Large intestine (tissue), 3 donors: ENCODE measurements around the gene MAP2K7. TPM values are rescaled to one million over a fixed set of nuclear protein-coding genes. Genes with fewer than 3 reads are reported as not detected.
"Not testable (repeated sequence)": the region's sequence is repeated elsewhere in the genome, so short reads cannot be mapped to it uniquely, and the experiment has no call there.

Experiments used
- DNase-seq, 2 donors: peaks; one replicate each; pipeline versions ENCODE4 v3.0.0 to v3.0.0-alpha.2; 2013
- H3K27ac ChIP-seq: one replicate; pipeline ENCODE4 v1.5.1; 2013; ENCODE audit warnings: low read length
- H3K27me3 ChIP-seq: 2 replicates; pipeline ENCODE4 v1.6.1; 2013; ENCODE audit warnings: low read length; ENCODE audit not compliant: control insufficient read depth, insufficient read depth
- H3K36me3 ChIP-seq: 2 replicates; pipeline ENCODE4 v1.6.1; 2013; ENCODE audit warnings: low read length; ENCODE audit not compliant: control insufficient read depth, insufficient read depth
- H3K4me1 ChIP-seq: one replicate; pipeline ENCODE4 v1.6.1; 2013; ENCODE audit warnings: low read length; ENCODE audit not compliant: control insufficient read depth, insufficient read depth
- H3K4me3 ChIP-seq: one replicate; pipeline ENCODE4 v1.5.1; 2013; ENCODE audit warnings: low read length
- H3K9me3 ChIP-seq: one replicate; pipeline ENCODE4 v1.6.1; 2013; ENCODE audit warnings: mild to moderate bottlenecking, low read depth, low read length, moderate library complexity; ENCODE audit not compliant: control insufficient read depth
- WGBS: methylation state at CpG from one replicate; pipeline ENCODE4 v1.1.5; 2013; ENCODE audit warnings: low lambda C conversion rate; ENCODE audit not compliant: insufficient coverage; 5-methylcytosine and 5-hydroxymethylcytosine counted together
- polyA plus RNA-seq: library from polyadenylated mRNA; unstranded; fragments of 120-200 nt; gene quantifications from one replicate; pipeline ENCODE4 v1.2.1, GENCODE V29; 2013

The MAP2K7 gene
- polyA plus RNA-seq, 1 donor, result 28.5 TPM

DNA sequence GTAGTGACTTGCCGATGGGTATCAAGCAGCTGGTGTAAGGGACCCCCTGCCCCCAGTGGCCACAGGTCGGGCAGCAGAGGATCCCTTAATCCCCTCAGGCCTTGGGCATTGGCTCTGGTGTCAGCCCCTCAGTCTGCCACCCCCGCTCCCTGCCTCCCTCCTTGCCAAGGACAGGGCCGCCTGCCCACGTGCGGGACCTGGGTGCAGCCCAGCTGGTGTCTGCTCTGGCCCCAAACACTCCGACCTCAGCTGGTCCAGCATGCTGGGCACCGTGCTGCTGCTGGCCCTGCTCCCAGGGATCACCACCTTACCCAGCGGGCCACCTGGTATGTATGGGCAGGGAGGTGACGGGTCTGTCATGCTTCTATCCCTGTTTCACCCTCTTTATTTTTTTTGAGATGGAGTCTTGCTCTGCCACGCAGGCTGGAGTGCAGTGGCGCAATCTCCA lies 10.9 kb downstream of the MAP2K7 start, which contains the start of gene TGFBR3L:
TGFBR3L (plus strand) TSS at position 233 of the 448 bp plus-strand sequence.
- Histone ChIP-seq H3K27ac (no peak within 1 kb of the TSS), H3K4me1 (peaks cover 24% of the 10 kb centered on the region), H3K36me3 (peaks cover 36% of the 10 kb centered on the region), H3K27me3 (peaks cover 51% of the 10 kb centered on the region), H3K9me3 (peaks cover 11% of the 10 kb centered on the region), H3K4me3 (no peak within 1 kb of the TSS)
- no peak for DNase-seq
- WGBS, result no CpG with 5 or more reads among the region's 12 CpGs

DNA sequence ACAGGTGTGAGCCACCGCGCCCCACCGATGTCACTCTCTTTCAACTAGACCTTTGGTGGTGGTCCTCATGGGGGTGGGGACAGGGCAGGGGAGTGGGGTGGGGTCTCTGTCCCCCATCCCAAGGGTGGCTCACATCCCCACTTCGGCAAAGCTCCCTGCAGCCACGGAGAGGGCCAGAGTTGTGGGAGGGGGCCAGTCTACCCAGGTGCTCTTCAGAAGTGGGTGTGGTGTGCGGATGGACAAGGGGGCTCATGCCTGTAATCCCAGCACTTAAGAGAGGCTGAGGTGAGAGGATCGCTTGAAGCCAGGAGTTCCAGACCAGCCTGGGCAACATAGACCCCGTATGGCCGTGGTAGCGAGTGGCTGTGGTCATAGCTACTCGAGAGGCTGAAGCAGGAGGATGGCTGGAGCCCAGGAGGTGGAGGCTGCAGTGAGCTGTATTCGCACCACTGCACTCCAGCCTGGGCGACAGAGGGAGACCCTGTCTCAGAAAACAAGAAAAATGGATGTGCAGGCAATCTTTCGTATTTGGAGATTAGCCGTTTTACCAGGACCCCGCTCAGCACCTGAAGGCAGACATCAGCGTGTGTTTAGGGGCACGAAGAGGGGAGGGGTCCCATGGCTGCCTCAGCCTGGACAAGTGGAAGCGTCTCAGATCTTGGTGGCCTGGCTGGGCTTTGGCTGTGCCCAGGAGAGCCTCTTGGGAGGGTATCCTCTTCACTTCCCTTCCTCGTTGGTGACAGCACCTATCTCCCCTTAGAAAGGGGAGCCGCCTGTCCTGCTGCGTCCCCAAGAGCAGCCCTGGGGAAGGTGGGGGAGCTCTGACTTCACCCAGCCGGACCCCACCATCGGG lies 11.8 kb downstream of the MAP2K7 start:
- peaks cover 28% of the 10 kb centered on the region for H3K4me1 ChIP-seq
- H3K9me3 ChIP-seq, result peaks cover 11% of the 10 kb centered on the region
- H3K27me3 ChIP-seq, result peaks cover 55% of the 10 kb centered on the region
- H3K4me3 ChIP-seq, result no peak overlapping the region
- H3K36me3 ChIP-seq, result peaks cover 28% of the 10 kb centered on the region
- no CpG with 5 or more reads among the region's 24 CpGs for WGBS
- no peak for DNase-seq
- no peak overlapping the region for H3K27ac ChIP-seq

DNA sequence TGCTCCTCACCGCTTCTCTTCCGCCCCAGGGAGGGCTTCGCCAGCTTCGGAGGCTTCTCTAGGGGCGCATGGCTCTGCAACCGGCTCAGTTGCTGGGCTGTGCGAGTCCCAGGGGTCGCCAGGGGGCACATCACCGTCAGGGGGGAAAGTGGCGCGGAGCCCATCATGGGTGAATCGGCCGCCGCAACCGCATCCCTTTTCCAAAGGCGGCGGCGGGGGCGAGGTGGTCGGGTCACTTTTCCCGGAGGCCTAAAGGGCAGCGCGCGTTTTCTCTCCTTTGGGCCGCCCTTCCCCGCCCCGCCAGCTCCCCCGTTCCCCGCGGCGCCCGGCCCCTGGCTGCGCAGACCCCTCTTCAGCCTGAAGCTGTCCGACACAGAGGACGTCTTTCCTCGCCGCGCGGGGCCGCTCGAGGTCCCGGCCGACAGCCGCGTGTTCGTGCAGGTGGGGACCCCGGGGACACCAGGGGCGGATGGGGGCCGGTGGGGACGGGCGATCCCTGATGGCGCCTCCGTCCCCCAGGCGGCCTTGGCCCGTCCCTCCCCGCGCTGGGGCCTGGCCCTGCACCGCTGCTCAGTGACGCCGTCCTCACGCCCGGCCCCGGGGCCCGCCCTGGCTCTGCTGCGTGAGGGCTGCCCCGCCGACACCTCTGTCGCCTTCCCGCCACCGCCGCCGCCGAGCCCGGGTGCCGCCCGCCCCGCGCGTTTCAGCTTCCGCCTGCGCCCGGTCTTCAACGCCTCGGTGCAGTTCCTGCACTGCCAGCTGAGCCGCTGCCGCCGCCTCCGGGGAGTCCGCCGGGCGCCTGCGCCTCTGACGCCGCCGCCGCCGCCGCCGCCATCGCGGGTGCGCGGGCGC lies 12.7 kb downstream of the MAP2K7 start:
- no peak overlapping the region for H3K27ac ChIP-seq
- H3K4me1 ChIP-seq, result peaks cover 33% of the 10 kb centered on the region
- WGBS, result no CpG with 5 or more reads among the region's 104 CpGs
- peak in 1 of 2 donors; percentile 48 for DNase-seq
- peaks cover 55% of the 10 kb centered on the region for H3K27me3 ChIP-seq
- peaks cover 11% of the 10 kb centered on the region for H3K9me3 ChIP-seq
- H3K36me3 ChIP-seq, result peaks cover 20% of the 10 kb centered on the region
- no peak overlapping the region for H3K4me3 ChIP-seq

GRCh38 chr19:7916955-7917266 lies 13.2 kb downstream of the MAP2K7 start:
- no CpG with 5 or more reads among the region's 12 CpGs for WGBS
- H3K27ac ChIP-seq, result no peak overlapping the region

GRCh38 chr19:7917267-7918061 lies 13.8 kb downstream of the MAP2K7 start:
- H3K36me3 ChIP-seq, result peaks cover 16% of the 10 kb centered on the region
- no CpG with 5 or more reads among the region's 71 CpGs for WGBS
- no peak overlapping the region for H3K27ac ChIP-seq
- peaks cover 55% of the 10 kb centered on the region for H3K27me3 ChIP-seq
- H3K4me3 ChIP-seq, result no peak overlapping the region
- peaks cover 11% of the 10 kb centered on the region for H3K9me3 ChIP-seq
- DNase-seq, result peak; percentile 52 to 66
- H3K4me1 ChIP-seq, result peaks cover 35% of the 10 kb centered on the region

More at GRCh38 chr19:7916955-7917266, 13.2 kb downstream of the MAP2K7 start:
- Histone ChIP-seq H3K27me3 (peaks cover 55% of the 10 kb centered on the region), H3K4me3 (no peak overlapping the region), H3K36me3 (peaks cover 15% of the 10 kb centered on the region), H3K4me1 (peaks cover 35% of the 10 kb centered on the region), H3K9me3 (peaks cover 11% of the 10 kb centered on the region)
- no peak for DNase-seq

- WGBS, result no CpG with 5 or more reads among the region's 29 CpGs
- H3K27me3 ChIP-seq, result peaks cover 55% of the 10 kb centered on the region
- DNase-seq, H3K4me3 ChIP-seq, H3K27ac ChIP-seq: not testable (repeated sequence)
- peaks cover 11% of the 10 kb centered on the region for H3K9me3 ChIP-seq
- peaks cover 35% of the 10 kb centered on the region for H3K4me1 ChIP-seq
- H3K36me3 ChIP-seq, result peaks cover 16% of the 10 kb centered on the region
Observed at GRCh38 chr19:7918062-7918614, 14.5 kb downstream of the MAP2K7 start.

GRCh38 chr19:7918615-7919421 lies 15.1 kb downstream of the MAP2K7 start:
- Histone ChIP-seq H3K27ac (peak overlapping the region; percentile 100), H3K9me3 (peaks cover 5% of the 10 kb centered on the region), H3K4me1 (peaks cover 35% of the 10 kb centered on the region), H3K27me3 (peaks cover 55% of the 10 kb centered on the region), H3K36me3 (peaks cover 16% of the 10 kb centered on the region), H3K4me3 (peak overlapping the region; percentile 77)
- no CpG with 5 or more reads among the region's 42 CpGs for WGBS
- peak in 1 of 2 donors; percentile 54 for DNase-seq

GRCh38 chr19:7919610-7920518 lies 16.2 kb downstream of the MAP2K7 start, which contains the start of gene SNAPC2:
SNAPC2 (plus strand) TSS chr19:7920338; CDS start chr19:7920367, 29 bp downstream.
- peaks cover 48% of the 10 kb centered on the region for H3K27me3 ChIP-seq
- peaks cover 15% of the 10 kb centered on the region for H3K36me3 ChIP-seq
- peaks cover 35% of the 10 kb centered on the region for H3K4me1 ChIP-seq
- H3K4me3 ChIP-seq, result peak within 1 kb of the TSS; percentile 77
- whole genome bisulfite sequencing, result 11% methylated on average over 3 of the region's 62 CpGs
- H3K27ac ChIP-seq, result peak within 1 kb of the TSS; percentile 100
- peak; percentile 95 to 98 for DNase-seq
- H3K9me3 ChIP-seq, result peaks cover 4% of the 10 kb centered on the region
